ENCODE results near the gene RRM2. TPM values are rescaled to one million over a fixed set of nuclear protein-coding genes. Genes with fewer than 3 reads are reported as not detected.

The RRM2 gene
- total RNA-seq, result 10 to 100 TPM; 15.8 to 40.0 TPM
- long read RNA-seq, transcript RRM2-202 (10 exons, 3,673 nt), result major isoform, 41 of 52 reads
- long read RNA-seq, partial matches to known transcripts, result 11 of 52 reads
- long read RNA-seq, other reads (novel, unspliced or antisense), result 0 of 52 reads

- peak; percentile 91 to 95 for DNase-seq
- intact Hi-C loops (cut with DNase I, micrococcal nuclease), result no loop called here
- peak; percentile 63 for ATAC-seq
These were observed at the start of gene RRM2 for GRCh38 chr2:10122500-10123280. Gene RRM2 (plus strand): TSS chr2:10122739. CDS start chr2:10122799, 60 bp downstream.

- no peak for DNase-seq
- intact Hi-C loops (cut with DNase I, micrococcal nuclease), result loop anchor here in 1 of 2 donors (5.0 kb wide), 1 partner anchor 359 kb away; no protein-coding TSS in a partner anchor
- ATAC-seq, result no peak
These were observed 48.8 kb upstream of the RRM2 start for GRCh38 chr2:10073706-10074105.

GRCh38 chr2:10075101-10075500 lies 47.4 kb upstream of the RRM2 start:
- ATAC-seq, result no peak
- intact Hi-C loops (cut with DNase I, micrococcal nuclease), result no loop called here
- DNase-seq, result no peak

GRCh38 chr2:10075571-10076209 lies 46.8 kb upstream of the RRM2 start:
- intact Hi-C loops (cut with DNase I, micrococcal nuclease), result no loop called here
- no peak for ATAC-seq
- DNase-seq, result no peak

DNA sequence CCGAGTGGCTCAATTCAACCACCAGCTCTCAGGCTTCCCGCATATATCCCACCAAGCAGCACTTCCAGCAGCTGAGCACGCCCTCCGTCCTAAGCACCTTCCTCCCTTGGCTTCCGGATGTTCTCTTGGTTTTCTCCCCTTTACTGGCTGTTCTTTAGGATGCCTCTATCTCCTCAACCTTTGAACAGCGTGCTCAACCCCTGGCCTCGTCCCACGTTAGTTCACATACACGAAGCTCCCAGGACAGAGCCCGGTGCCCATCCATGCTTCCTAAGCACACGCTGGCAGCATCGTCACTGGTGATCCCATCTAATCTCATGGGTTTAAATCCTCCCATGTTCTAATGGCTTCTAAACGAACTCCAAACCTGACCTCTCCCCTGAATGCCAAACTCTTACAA lies 46.0 kb upstream of the RRM2 start:
- DNase-seq (no peak), ATAC-seq (no peak)
- intact Hi-C loops (cut with DNase I, micrococcal nuclease), result no loop called here

DNA sequence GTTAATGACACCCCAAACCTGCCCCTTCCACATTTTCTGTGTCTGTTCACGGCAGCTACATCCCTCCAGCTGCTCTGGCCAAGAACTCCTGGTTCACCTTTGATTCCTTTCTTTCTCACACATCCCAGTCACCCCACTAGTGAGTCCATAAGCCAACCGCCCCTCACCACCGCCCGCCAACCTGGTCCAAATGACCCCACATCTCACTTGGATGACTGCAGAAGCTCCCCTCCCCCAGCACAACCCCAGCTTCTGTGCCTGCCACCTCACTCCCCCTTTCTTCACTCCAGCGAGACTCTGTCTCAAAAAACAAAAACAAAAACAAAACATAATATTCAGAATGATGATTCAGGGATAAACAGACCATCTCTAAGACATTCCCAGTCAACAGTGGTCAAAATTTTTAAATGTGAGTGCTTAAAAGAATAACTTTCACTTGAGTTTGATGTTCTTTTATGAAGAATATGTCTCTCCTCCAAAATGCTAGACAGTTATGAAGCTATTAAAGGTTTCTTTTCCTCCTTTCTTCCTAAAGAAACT lies 45.5 kb upstream of the RRM2 start:
- ATAC-seq (no peak), DNase-seq (no peak)
- intact Hi-C loops (cut with DNase I, micrococcal nuclease), result no loop called here

DNA sequence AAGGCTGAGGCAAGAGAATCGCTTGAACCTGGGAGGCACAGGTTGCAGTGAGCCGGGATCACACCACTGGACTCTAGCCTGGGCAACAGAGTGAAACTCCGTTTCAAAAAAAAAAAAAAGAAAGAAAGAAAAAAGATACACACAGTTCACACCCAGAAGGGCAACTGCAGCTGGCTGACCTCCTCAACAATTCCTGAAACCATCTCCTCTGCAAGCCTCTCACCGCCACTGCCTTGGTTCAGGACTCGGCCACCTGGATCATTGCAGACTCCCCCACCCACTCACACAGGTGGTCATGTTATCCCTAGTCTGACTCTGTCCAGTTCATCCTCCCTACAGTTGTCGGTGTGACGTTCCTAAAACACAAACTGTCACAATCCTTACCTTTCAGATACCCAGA lies 44.5 kb upstream of the RRM2 start:
- intact Hi-C loops (cut with DNase I, micrococcal nuclease), result no loop called here
- DNase-seq (no peak), ATAC-seq (no peak)

DNA sequence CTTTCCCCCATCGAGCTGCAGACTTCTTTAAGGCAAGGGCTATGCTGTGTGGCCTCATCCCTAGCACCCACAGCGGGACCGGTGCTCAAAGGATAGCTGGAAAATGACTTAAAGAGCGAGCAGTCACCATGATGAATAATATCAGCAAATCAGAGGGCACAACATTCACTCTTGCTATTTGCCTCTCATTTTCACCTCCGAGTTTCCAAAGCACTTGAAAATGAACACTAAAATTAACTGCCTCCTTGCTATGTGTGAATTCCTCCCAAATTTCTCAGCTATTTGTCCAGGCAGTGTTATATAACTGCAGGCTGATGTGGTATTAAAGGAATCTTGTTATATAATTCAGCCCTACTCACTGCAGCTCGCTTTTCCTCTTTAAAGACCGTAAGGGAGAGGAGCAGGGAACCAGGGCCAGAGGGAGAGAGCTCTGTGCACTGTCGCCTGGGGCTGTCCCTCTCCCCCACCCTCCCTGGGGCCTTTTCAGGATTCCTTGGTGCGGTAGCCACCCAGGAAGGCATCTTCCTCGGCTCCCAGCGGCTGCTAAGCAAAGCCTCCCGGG lies 43.8 kb upstream of the RRM2 start:
- DNase-seq (no peak), ATAC-seq (peak; percentile 22)

DNA sequence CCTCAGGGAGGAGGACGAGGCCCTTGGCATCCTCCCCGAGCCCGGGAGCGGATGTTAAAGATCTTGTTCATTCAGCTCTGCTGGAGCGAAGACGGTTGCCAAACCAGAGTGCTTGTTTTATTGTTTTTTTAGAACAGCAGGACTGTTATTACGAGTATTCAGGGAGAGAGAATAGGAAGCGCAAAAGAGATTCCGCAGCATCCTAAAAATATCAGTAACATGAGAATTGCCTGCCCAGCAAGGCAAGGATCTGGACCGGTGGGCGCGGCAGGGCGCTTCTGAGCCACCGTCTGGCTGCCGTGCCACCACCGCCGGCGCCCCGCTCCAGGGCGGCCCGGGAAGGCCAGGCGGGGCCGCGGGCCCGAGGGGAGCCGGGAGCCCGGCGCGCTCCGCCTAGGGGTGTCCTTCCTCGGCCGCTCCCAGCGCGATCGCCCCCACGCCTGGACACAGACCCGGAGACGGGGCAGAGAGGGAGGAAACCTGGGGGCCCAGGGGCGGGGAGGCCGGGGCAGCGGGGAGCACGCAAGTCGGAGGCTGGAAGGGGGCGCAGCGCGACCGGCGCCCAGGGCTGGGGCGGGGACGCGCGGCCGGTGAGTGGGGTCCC lies 43.2 kb upstream of the RRM2 start:
- intact Hi-C loops (cut with DNase I, micrococcal nuclease), result no loop called here
- DNase-seq (peak in 1 of 2 donors; percentile 32), ATAC-seq (peak; percentile 68)

More for the DNA sequence above, 43.8 kb upstream of the RRM2 start:
- intact Hi-C loops (cut with DNase I, micrococcal nuclease), result no loop called here

DNA sequence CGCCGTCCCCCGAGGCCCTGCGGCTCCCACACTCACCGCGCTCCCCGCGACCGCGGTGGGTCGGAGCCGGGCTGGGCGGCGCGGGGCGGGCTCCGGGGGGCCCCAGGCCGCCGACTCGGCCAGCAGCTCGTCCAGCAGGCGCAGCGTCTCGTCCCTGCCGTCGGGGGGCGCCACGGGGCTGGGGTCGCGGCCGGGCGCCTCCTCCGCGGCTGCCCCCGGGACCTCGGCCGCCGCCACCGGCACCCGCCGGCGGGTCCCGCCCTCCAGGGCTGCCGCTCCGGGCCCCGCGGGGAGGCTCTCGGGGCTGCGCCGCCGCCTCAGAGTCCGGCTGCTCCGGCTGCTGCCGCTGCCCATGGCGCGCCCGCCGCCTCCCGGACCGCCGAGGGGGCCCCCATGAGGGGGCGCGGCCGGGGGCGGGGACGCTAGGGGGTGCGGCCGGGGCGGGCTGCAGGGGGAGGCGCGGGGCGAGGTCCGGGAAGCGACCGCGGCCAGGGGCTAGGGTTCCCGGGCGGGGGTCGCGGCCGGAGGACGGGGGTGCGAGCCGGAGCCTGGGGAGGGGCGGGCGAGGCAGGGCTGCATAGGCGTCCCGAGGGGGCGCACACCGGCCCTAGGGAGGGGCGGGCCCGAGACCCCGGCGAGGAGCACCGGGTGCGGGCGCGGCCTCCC lies 42.5 kb upstream of the RRM2 start, which contains the start of gene CYS1:
CYS1 (minus strand) TSS at position 542 of the 666 bp plus-strand sequence; CDS start at position 354, 188 bp downstream.
- intact Hi-C loops (cut with DNase I, micrococcal nuclease), result no loop called here
- ATAC-seq, result peak; percentile 52
- DNase-seq, result peak in 1 of 2 donors; percentile 25

DNA sequence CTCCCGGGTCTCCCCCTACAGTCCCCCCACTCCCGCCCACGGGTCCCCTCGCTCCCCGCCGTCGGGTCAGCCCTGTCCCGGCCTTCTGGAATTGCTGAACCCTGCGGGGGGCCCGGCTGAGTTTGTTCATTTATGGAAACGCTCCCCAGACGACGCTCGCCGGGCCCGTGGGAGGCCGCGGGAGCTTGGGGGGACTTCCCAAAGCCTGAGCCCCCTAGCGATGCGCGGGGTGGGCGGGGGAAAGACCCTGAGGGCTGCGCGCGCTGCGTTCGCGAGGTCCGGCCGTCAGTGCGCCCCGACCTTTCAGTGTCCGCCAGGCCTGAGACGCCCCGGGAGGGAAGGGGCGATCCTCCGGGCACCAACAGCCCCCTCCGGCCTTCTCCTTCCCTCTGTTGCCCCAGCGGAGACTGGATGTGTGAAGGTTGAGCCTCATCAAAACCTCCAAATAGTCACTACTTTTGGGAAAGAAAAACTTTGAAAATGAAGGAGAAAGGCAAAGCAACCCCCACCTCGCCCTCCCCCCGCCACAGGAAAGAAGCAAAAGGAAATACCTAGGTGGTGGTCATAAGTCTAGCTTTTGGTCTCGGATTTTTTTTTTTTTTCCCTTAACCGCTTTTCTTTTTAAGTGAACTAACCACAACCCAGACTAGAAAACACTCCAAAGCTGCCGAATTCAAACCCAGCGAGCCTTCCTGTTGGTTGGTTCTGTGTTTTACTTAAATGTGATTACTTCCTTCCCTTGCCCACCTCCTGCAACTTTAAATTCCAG lies 41.8 kb upstream of the RRM2 start:
- ATAC-seq (no peak), DNase-seq (no peak)
- intact Hi-C loops (cut with DNase I, micrococcal nuclease), result no loop called here

- DNase-seq (no peak), ATAC-seq (no peak)
- intact Hi-C loops (cut with DNase I, micrococcal nuclease), result no loop called here
These were observed 39.5 kb upstream of the RRM2 start for GRCh38 chr2:10083046-10083445.

GRCh38 chr2:10083692-10084211 lies 38.8 kb upstream of the RRM2 start:
- ATAC-seq, result no peak
- no peak for DNase-seq
- intact Hi-C loops (cut with DNase I, micrococcal nuclease), result no loop called here

DNA sequence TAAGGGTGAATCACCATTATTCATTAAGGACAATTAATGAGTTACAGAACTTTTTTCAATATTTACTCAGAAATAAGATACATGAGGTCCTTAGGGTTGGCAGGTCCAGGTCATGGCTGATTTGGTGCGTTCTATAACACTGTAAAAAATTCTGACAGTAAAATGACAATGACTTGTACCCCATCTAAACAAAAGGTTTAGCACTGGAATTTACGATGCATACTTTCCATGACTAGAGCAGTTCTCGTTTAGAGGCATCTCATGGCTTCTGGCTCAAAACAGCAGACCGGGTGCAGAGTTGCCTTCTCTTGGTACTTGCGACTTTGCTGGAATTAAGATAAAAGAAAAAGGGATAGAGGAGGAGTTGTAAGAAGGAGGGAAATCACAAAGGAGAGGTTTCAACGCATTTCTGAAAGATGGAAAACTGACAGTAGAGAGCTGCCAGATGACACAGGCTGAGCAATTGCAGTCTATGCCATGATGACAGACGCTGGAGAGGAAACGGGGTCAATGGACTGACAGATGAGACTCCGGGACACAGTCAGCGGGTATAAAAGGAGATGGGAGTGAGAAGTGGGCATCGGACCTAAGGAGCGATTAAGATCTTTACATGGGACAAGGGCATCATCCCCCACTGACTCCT lies 38.2 kb upstream of the RRM2 start:
- ATAC-seq (no peak), DNase-seq (no peak)
- intact Hi-C loops (cut with DNase I, micrococcal nuclease), result no loop called here

GRCh38 chr2:10085043-10085667 lies 37.4 kb upstream of the RRM2 start:
- no peak for DNase-seq
- no peak for ATAC-seq
- intact Hi-C loops (cut with DNase I, micrococcal nuclease), result no loop called here

- intact Hi-C loops (cut with DNase I, micrococcal nuclease), result no loop called here
- ATAC-seq (no peak), DNase-seq (no peak)
These were observed 36.9 kb upstream of the RRM2 start for GRCh38 chr2:10085668-10086059.

- DNase-seq (no peak), ATAC-seq (peak; percentile 75)
- intact Hi-C loops (cut with DNase I, micrococcal nuclease), result no loop called here
These were observed 35.6 kb upstream of the RRM2 start for GRCh38 chr2:10086950-10087349.
